ENCODE results near the gene RFXAP. TPM values are rescaled to one million over a fixed set of nuclear protein-coding genes. Genes with fewer than 3 reads are reported as not detected.

Gene RFXAP
- total and polyA plus RNA-seq, 2 of the 4 experiments (the other 2 are of a cell fraction), result 0.54 to 2.7 TPM

- no peaks in the 10 kb centered on the region for H3K9me3 ChIP-seq (ENCODE audit: control insufficient read depth, insufficient read depth, low read length)
- H3K27me3 ChIP-seq (ENCODE audit: control insufficient read depth, insufficient read depth, low read length), result peaks cover 2% of the 10 kb centered on the region
- WGBS, 2 experiments (ENCODE audit: extremely low coverage in 2 of 2, insufficient read length in 1 of 2), result 40% methylated on average over 1 of the region's 8 CpGs; no CpG with 5 or more reads in 1 of the 2 experiments
- H3K36me3 ChIP-seq (ENCODE audit: control insufficient read depth, insufficient read depth, low read length), result no peaks in the 10 kb centered on the region
- POLR2A ChIA-PET (ENCODE audit: unreplicated experiment), result no interaction called here
- H3K56ac ChIP-seq (ENCODE audit: extremely low read depth, insufficient read depth, low read length), result no peak overlapping the region
- H2BK15ac ChIP-seq (ENCODE audit: low read depth, low read length), result peak overlapping the region; percentile 61; the same call in 1 of the 3 replicates
- H3K9me1 ChIP-seq (ENCODE audit: insufficient read depth, low read length), result no peaks in the 10 kb centered on the region
- H2BK120ac ChIP-seq (ENCODE audit: low read depth, low read length), result peak overlapping the region; percentile 71; the same call in 1 of the 2 replicates
- H2BK20ac ChIP-seq (ENCODE audit: low read depth, low read length), result 0 out of 2 replicates have a peak overlapping the region, but pooled peaks have one; percentile 46
- DNase-seq (peak; percentile 74), ATAC-seq (ENCODE audit: low read depth) (peak; percentile 94)
- dilution Hi-C loops (cut with HindIII; ENCODE audit: low sequenced_read_pairs, unreplicated experiment), result no loop called here
- H2AK9ac ChIP-seq (replicated peaks; ENCODE audit: low read depth, low read length, poor library complexity), result no peak overlapping the region
- H3K4ac ChIP-seq (ENCODE audit: low read depth, low read length), result no peak overlapping the region
- H3K14ac ChIP-seq (replicated peaks; ENCODE audit: low read depth, low read length), result 0 out of 2 replicates have a peak overlapping the region, but pooled peaks have one; percentile 8
- peaks cover 4% of the 10 kb centered on the region; the same call in 1 of the 2 replicates for H3K4me1 ChIP-seq (ENCODE audit: control insufficient read depth, insufficient read depth, low read length)
- H4K8ac ChIP-seq (ENCODE audit: low read depth in 2 of 2, low read length in 2 of 2), result peak overlapping the region in 1 of 2 experiments; percentile 56; a peak in 1 of 4 replicates
- H3K27ac ChIP-seq (ENCODE audit: insufficient read depth, low read length), result peak overlapping the region; percentile 65; the same call in 1 of the 2 replicates
- peak overlapping the region; percentile 89 for H2AFZ ChIP-seq (replicated peaks; ENCODE audit: low read length, poor library complexity)
- H3K9ac ChIP-seq (ENCODE audit: low read depth, low read length), result peak overlapping the region; percentile 43; the same call in 1 of the 2 replicates
- no peak for TF ChIP-seq BHLHE40 (IDR thresholded peaks at IDR 0.05; ENCODE audit: low read depth, low read length)
- in situ Hi-C loops (cut with MboI; ENCODE audit: low sequenced_read_pairs), result no loop called here
- H4K91ac ChIP-seq (ENCODE audit: insufficient read depth, low read depth, low read length), result no peak overlapping the region
- intact Hi-C loops (cut with micrococcal nuclease), result loop anchor here (1.0 kb wide), 1 partner anchor 433 kb away; no protein-coding TSS in a partner anchor
- no peak overlapping the region for H2AK5ac ChIP-seq (ENCODE audit: low read depth, low read length)
- H4K5ac ChIP-seq (ENCODE audit: low read depth, low read length), result no peak overlapping the region
- no peaks in the 10 kb centered on the region for H3K79me1 ChIP-seq (ENCODE audit: low read depth in 1 of 2, low read length in 2 of 2)
- no TSS peak for BruUV-seq (replicated peaks)
- no peak overlapping the region for H2BK5ac ChIP-seq (ENCODE audit: low read depth, low read length, poor library complexity, severe bottlenecking)
- H3K4me2 ChIP-seq (ENCODE audit: low read depth, low read length), result peak overlapping the region; percentile 81
- H4K20me1 ChIP-seq (ENCODE audit: insufficient read depth, low read length), result no peaks in the 10 kb centered on the region
- CTCF ChIA-PET, result no interaction called here
- peak overlapping the region; percentile 53 for H3K4me3 ChIP-seq (ENCODE audit: insufficient read depth, low read depth, low read length)
- H3K23ac ChIP-seq (ENCODE audit: low read depth, low read length), result peak overlapping the region; percentile 31; the same call in 1 of the 2 replicates
- no peak overlapping the region; the same call in 1 of the 2 replicates for H3K18ac ChIP-seq (ENCODE audit: low read depth, low read length)
These were observed 40.8 kb upstream of the RFXAP start for GRCh38 chr13:36778083-36778671.

All from IMR-90 (cell line).